Esophagus squamous epithelium (tissue), 5 donors: Measurements from ENCODE around the gene TMEFF2. TPM values are rescaled to one million over a fixed set of nuclear protein-coding genes. Genes with fewer than 3 reads are reported as not detected.
"Not testable (repeated sequence)": the region's sequence is repeated elsewhere in the genome, so short reads cannot be mapped to it uniquely, and the experiment has no call there.

Experiments
- DNase-seq: peaks from one replicate; lab custom pipeline; 2025; lab: John Stamatoyannopoulos, UW
- H3K27ac ChIP-seq, 4 donors: fragments of 200-600 bp; sonication (generic); one replicate each; pipeline ENCODE4 v1.5.1; 2016 to 2019; ENCODE audit warnings: mild to moderate bottlenecking in 1 of 4
- H3K27me3 ChIP-seq, 4 donors: fragments of 200-600 bp; sonication (generic); 1 replicate in 3 of 4; 2 replicates in 1 of 4; pipeline versions ENCODE4 v1.5.1 to v1.6.0; 2017 to 2021; ENCODE audit warnings: antibody characterized with exemption in 1 of 4
- H3K36me3 ChIP-seq, 3 donors: fragments of 200-600 bp; sonication (generic); one replicate each; pipeline ENCODE4 v1.5.1; 2016 to 2019
- H3K4me1 ChIP-seq, 3 donors: fragments of 200-600 bp; sonication (generic); one replicate each; pipeline ENCODE4 v1.5.1; 2017 to 2019
- H3K4me3 ChIP-seq, 4 donors: fragments of 200-600 bp; sonication (generic); 1 replicate in 3 of 4; 2 replicates in 1 of 4; pipeline ENCODE4 v1.5.1; 2016 to 2019; ENCODE audit warnings: mild to moderate bottlenecking in 2 of 4, moderate library complexity in 1 of 4
- H3K9me3 ChIP-seq, 3 donors: fragments of 200-600 bp; sonication (generic); one replicate each; pipeline ENCODE4 v1.5.1; 2016 to 2019
- CTCF ChIP-seq, 6 experiments: fragments of 450-650 bp in 4 of 6; fragments of 200-600 bp in 2 of 6; sonication (generic) in 2 of 6; IDR thresholded peaks; one replicate each; pipeline ENCODE4 v1.5.1; 2016 to 2019; ENCODE audit warnings: antibody characterized with exemption in 6 of 6, mild to moderate bottlenecking in 4 of 6, moderate library complexity in 4 of 6
- POLR2A ChIP-seq, 4 donors: fragments of 450-650 bp; IDR thresholded peaks; one replicate each; pipeline ENCODE4 v1.6.1; 2017; ENCODE audit warnings: antibody characterized with exemption in 4 of 4, mild to moderate bottlenecking in 4 of 4, moderate library complexity in 3 of 4
- WGBS, 2 donors: methylation state at CpG; one replicate each; pipeline ENCODE4 v1.1.5; 2018; 5-methylcytosine and 5-hydroxymethylcytosine counted together
- intact Hi-C: fragments of 100-400 bp; cut with DNase I; formaldehyde crosslinking; loops from one replicate; pipeline ENCODE4 v1.15.0; 2022
- total RNA-seq, 4 donors: library from RNA; depleted of rRNA; stranded (reverse); fragments of >200 nt; gene quantifications; one replicate each; pipeline ENCODE4 v1.1.0, GENCODE V29; 2016
- donor health status: DM: yes; HTN: yes; CAD: no.

The TMEFF2 gene
- total RNA-seq, 4 donors from 2014 or later: 1.5 TPM; not detected in 3

DNA sequence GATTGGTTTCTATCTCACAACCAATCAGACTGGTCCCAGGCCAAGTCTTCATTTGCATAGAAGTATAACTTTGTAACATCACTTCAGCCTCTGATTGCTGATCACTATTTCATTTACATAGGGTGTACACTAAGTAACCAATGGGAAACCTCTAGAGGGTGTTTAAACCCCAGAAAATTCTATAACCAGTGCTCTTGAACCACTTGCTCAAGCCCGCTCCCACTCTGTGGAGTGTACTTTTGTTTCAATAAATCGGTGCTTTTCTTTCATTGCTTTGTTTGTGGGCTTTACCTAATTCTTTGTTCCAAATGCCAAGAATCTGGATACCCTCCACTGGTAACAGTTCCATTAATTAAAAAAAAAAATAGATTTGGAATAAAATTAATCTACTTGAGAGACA lies 77.0 kb downstream of the TMEFF2 start:
- Histone ChIP-seq H3K9me3 (peaks cover 0 to 5% (median 0%) of the 10 kb centered on the region in 3 donors), H3K4me3 (no peak overlapping the region), H3K27ac (no peak overlapping the region), H3K27me3 (no peaks in the 10 kb centered on the region), H3K36me3 (no peaks in the 10 kb centered on the region), H3K4me1 (no peaks in the 10 kb centered on the region)
- no peak for DNase-seq
- no peak for TF ChIP-seq POLR2A (IDR thresholded peaks at IDR 0.05)
- no peak for TF ChIP-seq CTCF (IDR thresholded peaks at IDR 0.05)
- intact Hi-C loops: no loop called here
- WGBS, 2 donors: 80 to 87% methylated on average over 2 of the region's 2 CpGs

GRCh38 chr2:192111536-192111935 lies 83.2 kb downstream of the TMEFF2 start:
- H3K4me3 ChIP-seq, H3K27ac ChIP-seq, intact Hi-C loops, DNase-seq, H3K27me3 ChIP-seq, H3K4me1 ChIP-seq, H3K9me3 ChIP-seq, H3K36me3 ChIP-seq: not testable (repeated sequence)
- 68 to 75% methylated on average over 1 to 2 of the region's 2 CpGs for WGBS, 2 donors

- H3K9me3 ChIP-seq: no peaks in the 10 kb centered on the region
- no peaks in the 10 kb centered on the region for H3K36me3 ChIP-seq
- no peak overlapping the region for H3K27ac ChIP-seq
- no peak overlapping the region for H3K4me3 ChIP-seq
- no peaks in the 10 kb centered on the region for H3K4me1 ChIP-seq
- intact Hi-C loops: no loop called here
- no peak for DNase-seq
- no peak for TF ChIP-seq POLR2A (IDR thresholded peaks at IDR 0.05)
- no peak for TF ChIP-seq CTCF (IDR thresholded peaks at IDR 0.05)
- H3K27me3 ChIP-seq: no peaks in the 10 kb centered on the region
These were observed 95.0 kb downstream of the TMEFF2 start for GRCh38 chr2:192099742-192100141.

DNA sequence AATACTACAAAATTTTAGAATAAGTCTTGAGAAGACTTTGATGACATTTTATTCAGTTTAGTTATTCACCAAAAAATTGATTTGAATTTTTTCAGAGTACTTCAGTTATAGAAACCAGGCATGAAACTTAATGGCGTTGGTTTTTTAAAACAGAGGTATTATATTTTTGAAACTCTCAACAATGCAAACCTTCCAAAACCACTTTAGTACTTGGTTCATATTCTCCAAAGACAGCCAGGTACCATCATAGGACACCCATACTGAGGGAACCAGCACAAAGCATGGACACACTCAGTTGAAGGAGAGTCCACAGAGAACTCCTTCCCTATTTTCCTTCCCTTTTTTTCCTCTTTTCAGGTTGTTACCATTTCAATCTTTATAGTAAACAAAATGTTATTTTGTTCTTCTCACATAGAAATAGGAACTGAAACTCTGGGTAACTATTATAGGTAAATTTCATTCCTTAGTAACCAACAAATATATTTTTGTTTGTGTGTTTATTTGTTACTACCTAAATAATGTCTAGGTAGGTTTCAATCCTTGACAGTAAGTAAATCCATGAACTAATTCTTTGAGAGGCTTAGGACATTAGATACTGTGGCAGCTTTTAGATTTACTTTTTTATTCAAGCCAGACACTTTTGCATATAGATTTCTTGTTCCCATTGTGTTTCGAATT lies 95.8 kb downstream of the TMEFF2 start:
- WGBS, 2 donors: 73 to 81% methylated on average over 2 of the region's 2 CpGs
- Histone ChIP-seq H3K9me3 (no peaks in the 10 kb centered on the region), H3K36me3 (no peaks in the 10 kb centered on the region), H3K27me3 (no peaks in the 10 kb centered on the region), H3K4me1 (no peaks in the 10 kb centered on the region), H3K4me3 (no peak overlapping the region), H3K27ac (no peak overlapping the region)
- DNase-seq: no peak
- intact Hi-C loops: no loop called here
- TF ChIP-seq POLR2A (IDR thresholded peaks at IDR 0.05): no peak
- no peak for TF ChIP-seq CTCF (IDR thresholded peaks at IDR 0.05)

DNA sequence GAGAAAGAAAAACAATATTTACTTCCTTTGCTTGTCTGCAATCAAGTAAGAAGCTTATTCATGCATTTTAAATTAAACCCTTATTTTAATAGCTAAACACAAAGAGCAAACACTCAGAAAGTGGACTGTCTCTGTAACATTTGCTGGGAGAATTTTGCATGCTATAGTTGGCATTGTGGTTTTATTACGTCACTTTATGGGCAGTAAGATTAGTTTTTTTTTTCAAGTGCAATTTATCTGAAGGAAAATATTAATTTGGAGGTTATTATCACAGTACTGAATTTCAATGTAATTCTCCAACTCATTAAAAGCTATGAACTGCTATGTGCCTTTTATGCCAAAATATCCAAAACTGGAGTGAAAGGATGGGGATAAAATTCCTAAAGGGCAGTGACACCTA lies 103.3 kb downstream of the TMEFF2 start:
- Histone ChIP-seq H3K27me3 (no peaks in the 10 kb centered on the region), H3K36me3 (no peaks in the 10 kb centered on the region), H3K4me1 (peaks cover 0 to 10% (median 0%) of the 10 kb centered on the region in 3 donors), H3K9me3 (no peaks in the 10 kb centered on the region), H3K4me3 (no peak overlapping the region), H3K27ac (no peak overlapping the region)
- no peak for DNase-seq
- TF ChIP-seq POLR2A (IDR thresholded peaks at IDR 0.05): no peak
- TF ChIP-seq CTCF (IDR thresholded peaks at IDR 0.05): no peak
- intact Hi-C loops: no loop called here
- 69 to 84% methylated on average over 1 of the region's 1 CpG for whole genome bisulfite sequencing, 2 donors

- no peaks in the 10 kb centered on the region for H3K36me3 ChIP-seq
- H3K4me1 ChIP-seq: peaks cover 0 to 10% (median 0%) of the 10 kb centered on the region in 3 donors
- intact Hi-C loops: no loop called here
- H3K27ac ChIP-seq: no peak overlapping the region
- WGBS, 2 donors: 61 to 68% methylated on average over 7 of the region's 7 CpGs
- H3K4me3 ChIP-seq: no peak overlapping the region
- H3K9me3 ChIP-seq: no peaks in the 10 kb centered on the region
- DNase-seq: no peak
- no peaks in the 10 kb centered on the region for H3K27me3 ChIP-seq
- TF ChIP-seq POLR2A (IDR thresholded peaks at IDR 0.05): no peak
- no peak for TF ChIP-seq CTCF (IDR thresholded peaks at IDR 0.05)
These were observed 103.8 kb downstream of the TMEFF2 start for GRCh38 chr2:192090911-192091310.
